GM21381 (cell line): ENCODE data around the gene EVI5.
A peak's percentile ranks its signal among the peaks of the same experiment; 100 is the strongest.

Experiments
- ATAC-seq: cut with Tn5 transposase; IDR thresholded peaks from one replicate; pipeline ENCODE4 v1.9.1; 2021; ENCODE audit warnings: mild to moderate bottlenecking, moderate library complexity; ENCODE audit not compliant: unreplicated experiment

Gene EVI5

GRCh38 chr1:92486251-92487077, 298.4 kb downstream of the EVI5 start, which contains the start of gene GFI1:
Gene GFI1 (minus strand): TSS chr1:92486925. CDS start chr1:92483487, 3,438 bp downstream.
- ATAC-seq = peak; percentile 28

DNA sequence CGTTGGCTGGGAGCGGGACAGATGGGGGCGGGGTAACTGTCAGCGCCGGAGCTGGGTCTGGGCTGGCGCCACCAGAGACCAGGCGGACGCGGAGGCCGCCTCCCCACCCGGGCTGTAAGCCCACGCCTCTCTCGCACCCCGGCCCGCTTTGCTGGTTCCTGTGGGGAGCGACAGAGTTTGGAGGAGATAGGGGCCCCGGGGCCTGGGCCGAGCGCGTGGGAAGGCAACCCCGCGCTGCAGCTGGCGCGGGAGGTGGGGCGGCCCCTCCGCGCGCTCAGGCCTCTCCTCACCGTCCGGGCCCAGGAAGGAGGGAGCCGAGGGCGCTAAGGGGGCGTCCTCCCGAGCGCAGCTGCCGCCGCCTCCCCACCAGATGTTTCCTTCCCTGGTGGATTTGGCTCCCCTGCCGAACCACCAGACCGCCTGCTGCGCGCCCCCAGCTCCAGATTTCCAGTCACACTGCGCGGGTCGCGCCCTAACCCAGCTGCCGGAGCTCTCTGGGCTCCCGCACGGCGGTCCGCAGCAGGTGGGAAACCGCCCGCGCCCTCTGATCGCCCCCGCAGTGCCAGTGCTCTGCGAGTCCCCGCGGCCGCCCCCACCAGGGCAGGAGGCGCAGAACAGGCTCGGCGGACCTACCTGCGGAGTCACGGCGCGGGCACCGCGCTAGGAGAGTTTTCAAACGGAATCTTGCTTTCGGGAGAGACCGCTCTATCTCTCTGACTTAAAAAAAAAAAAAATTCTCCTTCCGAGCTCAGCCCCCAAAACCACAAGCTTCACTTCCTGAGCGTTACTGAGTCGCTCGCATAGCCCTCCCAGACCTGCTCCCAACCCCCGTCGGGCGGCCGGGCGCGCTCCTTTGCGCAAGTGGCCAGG, 299.3 kb downstream of the EVI5 start:
- peak; percentile 52 for ATAC-seq

DNA sequence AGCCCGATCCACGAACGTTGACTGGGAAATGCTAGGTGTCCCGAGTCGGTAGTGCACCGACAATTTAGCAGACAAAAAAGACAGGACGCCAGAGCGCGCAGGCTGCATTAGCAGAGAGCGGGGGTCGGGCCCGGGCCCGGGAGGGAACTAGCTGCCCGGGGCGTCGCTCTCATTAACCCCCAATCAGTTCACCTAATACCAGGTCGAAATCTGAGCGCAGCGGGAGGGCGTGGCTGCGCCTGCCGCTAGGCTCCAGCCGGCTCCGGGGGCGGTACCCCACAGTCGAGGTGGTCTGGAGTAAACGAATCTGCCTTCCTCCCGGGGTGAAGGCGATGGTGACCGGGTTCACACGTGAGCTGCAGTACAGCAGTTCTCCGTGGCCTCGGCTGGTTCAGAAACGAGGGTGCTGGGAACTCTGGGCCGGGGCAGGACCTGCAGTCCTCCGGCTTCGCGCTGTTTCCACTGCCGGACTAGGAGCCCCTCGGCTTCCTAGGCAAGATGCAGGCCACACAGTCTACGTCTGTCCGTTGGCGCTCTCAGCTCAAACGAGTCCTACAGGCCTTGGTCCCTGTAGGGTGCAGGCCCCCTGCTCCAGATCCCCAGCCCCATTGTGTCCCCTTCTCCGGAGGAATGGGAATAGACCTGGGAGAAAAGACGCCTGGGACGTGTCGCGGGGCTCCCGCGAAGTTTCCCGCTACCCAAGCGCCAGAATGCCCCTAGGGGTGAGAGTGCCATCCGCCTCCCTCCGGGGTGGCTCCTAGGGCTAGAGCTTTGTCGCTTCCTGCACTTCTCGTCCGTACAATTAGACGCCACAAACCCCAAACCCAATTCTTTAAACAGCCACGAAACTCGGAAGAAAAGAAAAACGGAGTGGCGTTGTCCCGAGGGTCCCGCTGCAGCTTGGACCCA, 300.2 kb downstream of the EVI5 start:
- peak; percentile 30 for ATAC-seq

DNA sequence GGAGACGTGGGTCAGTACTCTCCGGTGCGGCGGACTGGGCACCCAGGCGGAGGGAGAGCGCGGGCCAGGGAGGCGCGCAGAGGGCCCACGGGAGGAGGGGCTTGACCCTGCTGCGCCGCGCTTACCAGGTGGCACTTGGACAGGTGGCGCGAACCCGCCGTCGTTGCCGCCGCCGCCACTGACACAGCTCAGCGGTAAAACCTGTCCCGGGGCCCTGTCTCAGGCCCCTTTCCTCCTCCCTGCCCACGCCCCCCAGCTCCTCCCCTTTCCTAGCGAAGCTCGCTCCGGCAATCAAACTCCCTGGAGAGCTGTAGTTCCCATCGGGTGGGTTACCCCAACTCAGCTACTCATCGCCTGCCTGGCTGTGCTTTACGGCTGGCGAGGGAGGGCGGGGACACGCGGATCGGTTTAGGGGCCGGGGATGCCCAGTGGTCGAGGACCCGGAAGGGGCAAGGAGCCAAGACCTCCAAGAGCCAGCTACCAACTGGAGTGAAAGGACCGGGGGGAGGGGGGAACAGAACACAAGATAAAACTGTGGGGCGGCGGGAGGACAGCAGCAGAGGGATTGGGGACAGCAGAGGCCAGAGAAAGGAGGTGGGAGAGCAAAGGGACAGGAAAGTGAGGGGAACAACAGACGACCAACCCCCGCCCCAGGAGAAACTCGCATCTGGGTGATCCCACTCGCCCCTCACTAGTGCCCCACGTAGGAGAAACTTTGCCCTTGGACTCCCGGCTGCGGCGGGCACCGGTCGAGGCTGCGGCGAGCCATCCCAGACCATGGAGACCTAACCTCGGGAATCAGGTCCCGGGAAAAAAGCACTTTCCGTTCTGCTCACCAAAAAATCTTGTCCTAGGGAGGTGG, 301.1 kb downstream of the EVI5 start:
- no peak for ATAC-seq

DNA sequence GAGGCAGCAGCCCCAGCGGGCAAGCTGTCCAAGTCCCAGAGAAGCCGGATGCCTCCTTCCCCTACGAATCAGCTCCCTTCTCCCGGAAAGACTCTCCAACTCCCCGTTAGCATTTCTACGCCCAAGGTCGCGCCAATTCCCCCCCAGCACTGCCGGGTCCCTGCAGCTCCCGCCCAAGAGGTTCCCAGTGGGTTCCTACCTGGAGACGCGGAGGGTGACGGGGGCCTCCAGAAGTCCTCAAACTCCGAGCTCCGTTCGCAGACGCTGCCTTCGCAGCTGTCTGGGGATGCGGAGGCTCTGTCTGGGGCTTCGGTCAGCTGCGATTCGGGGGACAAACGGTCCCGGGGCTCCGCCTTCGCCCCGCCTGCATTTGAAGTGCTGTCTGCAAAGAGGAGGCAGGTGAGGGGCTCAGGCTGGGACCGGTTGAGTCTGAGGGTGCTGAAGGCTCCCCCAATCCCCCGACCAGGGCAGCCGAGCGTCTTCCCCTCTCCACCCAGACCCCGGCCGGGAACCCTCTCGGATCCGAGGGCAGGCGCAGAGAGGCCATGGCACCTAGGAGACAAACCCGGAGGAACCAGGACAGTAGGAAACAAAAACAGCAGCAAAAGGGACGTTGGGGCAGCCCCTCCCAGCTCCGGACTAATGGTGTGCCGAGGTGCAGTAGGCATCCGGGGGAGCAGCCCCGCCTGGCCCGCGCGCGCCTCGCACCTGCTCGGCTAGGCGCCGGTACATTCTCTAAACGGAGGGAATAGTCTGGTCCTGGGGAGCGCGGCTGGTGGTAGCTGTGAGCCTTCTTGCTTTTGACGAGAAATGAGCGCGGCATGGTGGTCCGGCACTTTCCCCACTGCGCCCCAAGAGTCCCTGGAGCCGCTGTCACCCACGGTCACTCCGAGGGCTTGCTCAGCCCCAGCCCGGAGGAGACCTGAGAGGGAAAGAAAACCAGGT, 302.0 kb downstream of the EVI5 start:
- ATAC-seq = no peak

GRCh38 chr1:92481971-92482664, 302.8 kb downstream of the EVI5 start:
- no peak for ATAC-seq

DNA sequence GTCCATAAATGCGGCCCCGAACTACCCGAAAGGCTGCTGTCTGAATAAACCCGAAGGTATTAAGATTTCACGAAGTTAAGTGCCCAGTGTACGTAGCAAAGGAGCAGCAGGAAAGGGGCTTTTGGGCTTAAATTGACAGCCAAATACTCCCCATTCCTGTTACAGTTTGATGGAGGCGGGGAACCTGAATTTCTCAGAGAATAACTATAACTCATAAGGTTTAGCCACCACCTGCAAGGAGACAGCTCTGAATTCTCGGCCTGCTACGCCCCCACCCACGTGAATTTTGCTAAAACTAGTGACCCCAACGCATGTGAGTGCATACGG, 303.3 kb downstream of the EVI5 start:
- ATAC-seq = no peak

DNA sequence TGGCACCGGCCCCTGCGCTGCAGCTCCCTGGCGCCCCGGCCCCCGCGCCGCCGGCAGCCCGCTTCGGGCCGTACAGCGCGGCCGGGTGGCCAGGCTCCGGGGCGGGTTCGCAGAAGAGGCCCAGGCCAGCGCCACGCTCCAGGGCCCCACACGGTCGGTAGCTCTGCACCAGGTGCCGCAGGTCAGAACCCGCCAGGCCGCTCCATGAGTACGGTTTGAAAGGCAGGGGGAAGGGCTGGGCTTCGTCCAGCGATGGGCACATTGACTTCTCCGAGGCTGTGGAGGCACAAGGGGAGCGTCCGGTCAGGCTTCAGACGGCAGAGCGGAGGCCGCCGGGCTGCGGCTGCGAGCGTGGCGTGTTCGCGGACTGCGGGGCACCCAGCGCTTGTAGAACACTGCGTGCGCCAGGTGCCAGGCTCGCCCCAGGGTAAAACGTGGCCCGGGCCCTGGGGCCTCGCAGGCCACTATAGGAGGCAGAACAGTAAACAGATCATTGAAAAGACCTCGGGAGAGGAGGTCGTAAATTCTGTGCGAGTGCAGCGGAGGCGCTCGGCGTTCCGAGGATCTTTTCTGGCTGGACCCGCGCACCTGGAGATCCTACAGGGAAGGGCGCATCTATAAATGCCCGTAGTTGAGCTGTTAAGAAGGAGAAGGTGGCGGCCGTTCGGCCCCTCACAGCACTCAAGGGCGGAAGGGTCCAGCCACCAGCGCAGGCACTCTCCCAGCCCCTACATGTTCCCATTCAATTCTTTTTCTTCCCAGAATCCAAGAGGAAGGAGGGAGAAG, 303.9 kb downstream of the EVI5 start:
- no peak for ATAC-seq

- ATAC-seq = no peak
Measured at GRCh38 chr1:92480200-92480812, 304.6 kb downstream of the EVI5 start.

DNA sequence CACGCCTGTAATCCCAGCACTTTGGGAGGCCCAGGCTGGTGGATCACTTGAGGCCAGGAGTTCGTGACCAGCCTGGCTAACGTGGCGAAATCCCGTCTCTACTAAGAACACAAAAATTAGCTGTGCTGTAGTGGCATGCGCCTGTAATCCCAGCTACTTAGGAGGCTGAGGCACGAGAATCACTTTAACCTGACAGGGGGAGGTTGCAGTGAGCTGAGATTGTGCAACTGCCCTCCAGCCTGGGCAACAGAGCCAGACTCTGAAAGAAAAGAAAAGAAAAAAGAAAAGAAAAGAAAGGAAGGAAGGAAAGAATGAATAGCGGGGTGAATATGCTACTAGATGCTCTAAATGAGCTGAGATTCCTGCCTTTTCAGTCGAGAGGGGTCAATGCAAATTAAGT, 305.3 kb downstream of the EVI5 start:
- ATAC-seq = no peak

DNA sequence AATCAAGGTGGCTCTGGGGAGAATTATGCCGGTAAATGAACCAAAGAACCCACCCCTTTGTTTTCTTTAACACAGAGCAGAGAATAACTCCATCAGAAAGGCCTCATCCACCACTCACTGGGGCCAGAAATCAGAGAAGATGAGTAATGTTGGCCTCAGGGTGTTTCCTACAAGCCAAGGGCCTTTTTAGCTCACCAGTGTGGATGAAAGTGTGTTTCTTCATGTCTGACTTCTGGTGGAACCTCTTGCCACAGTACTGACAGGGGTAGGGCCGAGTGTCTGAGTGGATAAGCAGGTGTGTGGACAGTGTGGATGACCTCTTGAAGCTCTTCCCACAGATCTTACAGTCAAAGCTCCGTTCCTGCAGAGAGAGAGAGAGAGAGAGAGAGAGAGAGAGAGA, 306.5 kb downstream of the EVI5 start:
- ATAC-seq = no peak

- ATAC-seq = no peak
Measured at GRCh38 chr1:92476071-92476631, 308.8 kb downstream of the EVI5 start.

DNA sequence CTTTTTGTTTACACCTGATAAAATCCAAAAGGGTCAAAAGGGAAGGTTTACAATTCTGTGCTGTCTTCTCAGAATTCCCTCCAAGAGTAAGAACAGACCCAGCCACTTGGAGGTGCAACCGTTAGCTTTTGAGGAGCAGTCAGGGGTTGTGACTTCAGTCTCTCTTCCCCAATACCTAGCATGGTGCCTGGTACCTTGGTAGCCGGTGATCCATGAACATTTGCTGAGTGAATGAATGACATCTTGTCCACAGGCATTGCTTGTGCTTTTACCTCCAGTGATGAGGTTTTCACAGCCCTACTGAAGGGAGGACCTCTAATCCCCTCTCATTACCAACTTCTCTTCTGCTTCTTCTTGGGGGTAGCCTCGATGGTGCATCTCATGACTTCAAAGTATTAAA, 309.9 kb downstream of the EVI5 start:
- no peak for ATAC-seq

- peak; percentile 44 for ATAC-seq
Measured at GRCh38 chr1:92473781-92474495, 311.0 kb downstream of the EVI5 start.

DNA sequence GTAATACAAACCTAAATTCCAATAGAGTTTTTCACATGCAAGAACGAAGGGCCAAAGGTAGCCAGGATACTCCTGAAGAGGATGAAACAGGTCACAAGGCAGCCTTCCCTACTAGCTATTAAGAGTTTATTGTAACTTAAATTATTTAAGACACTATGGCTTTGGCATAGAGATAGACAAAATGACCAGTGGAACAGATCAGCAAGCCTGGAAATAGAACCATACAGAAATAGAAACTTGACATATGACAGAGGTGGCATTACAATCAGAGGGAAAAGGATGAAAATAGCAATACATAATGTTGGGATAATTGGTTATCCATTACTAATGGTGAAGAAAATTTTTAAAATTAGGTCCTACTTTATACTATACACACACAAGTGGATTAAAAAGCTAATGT, 314.7 kb downstream of the EVI5 start:
- ATAC-seq = no peak

DNA sequence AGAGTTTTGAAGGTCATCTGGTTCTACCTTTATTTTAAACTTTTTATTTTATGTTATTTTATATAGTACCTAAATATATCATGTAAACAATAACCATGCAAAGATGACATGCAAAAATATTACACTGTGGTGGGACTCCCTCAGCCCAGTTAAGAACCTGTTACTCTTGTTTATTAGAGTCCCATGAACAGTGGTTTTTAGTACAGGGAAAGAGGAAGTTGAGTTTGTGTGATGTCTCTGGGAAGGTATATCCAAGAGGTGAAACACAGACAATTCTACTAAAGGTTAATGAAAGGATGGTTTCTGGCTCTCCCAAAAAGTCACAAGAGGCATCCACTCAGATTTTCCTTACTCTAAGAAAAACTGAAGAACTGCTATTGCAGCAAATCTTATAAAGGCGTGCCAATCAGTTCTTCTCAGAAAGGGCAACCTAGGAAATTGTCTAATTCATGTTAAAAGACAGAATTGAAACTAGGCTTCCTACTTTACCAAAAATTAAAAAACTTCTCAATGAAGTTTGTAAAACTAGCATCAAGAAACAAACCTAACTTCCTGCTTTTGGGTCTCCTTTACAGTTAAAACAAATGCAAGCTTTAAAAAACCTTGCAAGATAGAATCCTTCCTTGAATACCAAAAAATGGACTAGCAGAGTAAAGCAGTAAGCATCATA, 318.1 kb downstream of the EVI5 start:
- ATAC-seq = no peak
